Loucy (cell line): ENCODE results near the gene BCAN.

Source experiments
- H2AFZ ChIP-seq: fragments of 200-600 bp; sonication (generic); 2 replicates; pipeline ENCODE4 v1.6.0; 2016; ENCODE audit warnings: antibody characterized with exemption, mild to moderate bottlenecking, low read length, moderate library complexity
- H3F3A ChIP-seq: fragments of 200-600 bp; 2 replicates; pipeline ENCODE4 v1.6.0; 2016; ENCODE audit warnings: antibody characterized with exemption, low read depth, mild to moderate bottlenecking
- H3K27me3 ChIP-seq: fragments of 200-600 bp; sonication (generic); 2 replicates; pipeline ENCODE4 v1.6.1; 2014; ENCODE audit warnings: low read length, mild to moderate bottlenecking; ENCODE audit not compliant: insufficient read depth, poor library complexity, severe bottlenecking
- H3K36me3 ChIP-seq: fragments of 200-600 bp; sonication (generic); 2 replicates; pipeline ENCODE4 v1.6.1; 2016; ENCODE audit warnings: low read length; ENCODE audit not compliant: insufficient read depth
- H3K4me1 ChIP-seq: fragments of 200-600 bp; sonication (generic); 2 replicates; pipeline ENCODE4 v1.5.1; 2014; ENCODE audit warnings: low read length, mild to moderate bottlenecking; ENCODE audit not compliant: insufficient read depth, poor library complexity, severe bottlenecking
- H3K4me2 ChIP-seq: fragments of 200-600 bp; sonication (generic); 2 replicates; pipeline ENCODE4 v1.6.0; 2014; ENCODE audit warnings: antibody characterized with exemption, low read length, low read depth, mild to moderate bottlenecking; ENCODE audit not compliant: poor library complexity, severe bottlenecking
- H3K4me3 ChIP-seq: fragments of 200-600 bp; sonication (generic); 2 replicates; pipeline ENCODE4 v1.5.1; 2014; ENCODE audit warnings: low read length, mild to moderate bottlenecking, mixed read lengths; ENCODE audit not compliant: poor library complexity, severe bottlenecking
- H3K79me2 ChIP-seq: fragments of 200-600 bp; sonication (generic); 2 replicates; pipeline ENCODE4 v1.6.1; 2014; ENCODE audit warnings: low read length; ENCODE audit not compliant: insufficient read depth
- H3K9ac ChIP-seq: fragments of 200-600 bp; sonication (generic); 2 replicates; pipeline ENCODE4 v1.6.0; 2014; ENCODE audit warnings: mild to moderate bottlenecking, low read depth, low read length, moderate library complexity; ENCODE audit not compliant: poor library complexity, severe bottlenecking
- H3K9me2 ChIP-seq: fragments of 200-600 bp; sonication (generic); replicated peaks from 2 replicates; pipeline ENCODE4 v1.6.1; 2016; ENCODE audit warnings: low read depth, low read length, mixed read lengths
- H3K9me3 ChIP-seq: fragments of 200-600 bp; sonication (generic); 2 replicates; pipeline ENCODE4 v1.6.1; 2014; ENCODE audit warnings: mild to moderate bottlenecking, antibody characterized with exemption, low read length, low read depth; ENCODE audit not compliant: insufficient read depth
- H4K20me1 ChIP-seq: fragments of 200-600 bp; sonication (generic); 2 replicates; pipeline ENCODE4 v1.6.0; 2014; ENCODE audit warnings: antibody characterized with exemption, low read length, mild to moderate bottlenecking; ENCODE audit not compliant: insufficient read depth, poor library complexity, severe bottlenecking
- CTCF ChIP-seq: fragments of 200-600 bp; sonication (generic); conservative IDR thresholded peaks from 2 replicates; pipeline ENCODE4 v1.5.1; 2014; ENCODE audit warnings: mild to moderate bottlenecking, antibody characterized with exemption, low read length
- EZH2phosphoT487 ChIP-seq: fragments of 200-600 bp; IDR thresholded peaks from 2 replicates; pipeline ENCODE4 v1.6.1; 2018; ENCODE audit warnings: antibody characterized with exemption, mild to moderate bottlenecking, moderate library complexity, borderline replicate concordance

BCAN gene

GRCh38 chr1:156645666-156646065, 3.7 kb downstream of the BCAN start:
- Histone ChIP-seq H3F3A (no peaks in the 10 kb centered on the region), H3K27me3 (no peaks in the 10 kb centered on the region), H3K79me2 (no peaks in the 10 kb centered on the region), H4K20me1 (no peaks in the 10 kb centered on the region), H3K36me3 (no peaks in the 10 kb centered on the region), H3K9ac (no peak overlapping the region), H3K4me1 (peaks cover 18% of the 10 kb centered on the region), H2AFZ (no peak overlapping the region), H3K9me2 (no peaks in the 10 kb centered on the region), H3K4me2 (no peak overlapping the region), H3K9me3 (no peaks in the 10 kb centered on the region), H3K4me3 (no peak overlapping the region)
- TF ChIP-seq EZH2phosphoT487, result no peak
- no peak for TF ChIP-seq CTCF

- no peak overlapping the region for H3K4me2 ChIP-seq
- H4K20me1 ChIP-seq, result no peaks in the 10 kb centered on the region
- no peak overlapping the region for H3K9ac ChIP-seq
- H3K27me3 ChIP-seq, result no peaks in the 10 kb centered on the region
- TF ChIP-seq EZH2phosphoT487 (no peak), CTCF (no peak)
- H3F3A ChIP-seq, result no peaks in the 10 kb centered on the region
- no peak overlapping the region for H2AFZ ChIP-seq
- H3K4me1 ChIP-seq, result peaks cover 18% of the 10 kb centered on the region
- H3K36me3 ChIP-seq, result no peaks in the 10 kb centered on the region
- no peaks in the 10 kb centered on the region for H3K9me2 ChIP-seq
- no peaks in the 10 kb centered on the region for H3K9me3 ChIP-seq
- H3K79me2 ChIP-seq, result no peaks in the 10 kb centered on the region
- H3K4me3 ChIP-seq, result no peak overlapping the region
Measured at GRCh38 chr1:156646738-156647211, 4.9 kb downstream of the BCAN start.

DNA sequence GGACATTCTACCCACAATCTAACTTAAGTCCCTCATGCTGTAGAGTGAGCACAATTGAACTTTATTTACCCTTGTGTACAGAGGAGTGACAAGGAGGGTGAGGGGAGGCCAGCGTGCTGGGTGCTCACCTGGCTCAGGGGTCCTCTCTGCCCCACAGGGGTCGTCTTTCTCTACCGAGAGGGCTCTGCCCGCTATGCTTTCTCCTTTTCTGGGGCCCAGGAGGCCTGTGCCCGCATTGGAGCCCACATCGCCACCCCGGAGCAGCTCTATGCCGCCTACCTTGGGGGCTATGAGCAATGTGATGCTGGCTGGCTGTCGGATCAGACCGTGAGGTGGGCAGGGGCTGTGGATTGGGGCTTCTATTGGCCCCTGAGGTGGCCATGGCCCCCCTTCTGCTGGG, 5.4 kb downstream of the BCAN start:
- Histone ChIP-seq H3K9me3 (no peaks in the 10 kb centered on the region), H3K9me2 (no peaks in the 10 kb centered on the region), H3K4me1 (peaks cover 18% of the 10 kb centered on the region), H3K79me2 (no peaks in the 10 kb centered on the region), H3K9ac (no peak overlapping the region), H3K27me3 (no peaks in the 10 kb centered on the region), H3K36me3 (no peaks in the 10 kb centered on the region), H3F3A (no peaks in the 10 kb centered on the region), H4K20me1 (no peaks in the 10 kb centered on the region), H3K4me3 (no peak overlapping the region), H2AFZ (no peak overlapping the region), H3K4me2 (no peak overlapping the region)
- TF ChIP-seq CTCF (no peak), EZH2phosphoT487 (no peak)
